Measurements from ENCODE around the gene PHRF1. TPM values are rescaled to one million over a fixed set of nuclear protein-coding genes. Genes with fewer than 3 reads are reported as not detected.

The PHRF1 gene
- total RNA-seq, 1 donor, result 27.5 TPM

- DNase-seq (ENCODE audit: insufficient read length, low spot score, missing footprints), result no peak
- H2AFZ ChIP-seq (ENCODE audit: low read length), result no peak overlapping the region
- no peaks in the 10 kb centered on the region for H3K9me3 ChIP-seq (ENCODE audit: low read depth, low read length)
- H4K20me1 ChIP-seq (ENCODE audit: insufficient read depth, low read length), result peaks cover 7% of the 10 kb centered on the region
- H3K4me3 ChIP-seq (ENCODE audit: insufficient read depth, low read length), result no peak overlapping the region
- no peak overlapping the region for H3K27ac ChIP-seq (ENCODE audit: low read depth, low read length)
- peaks cover 6% of the 10 kb centered on the region for H3K4me1 ChIP-seq (ENCODE audit: insufficient read depth, low read length)
- H3K79me2 ChIP-seq (ENCODE audit: insufficient read depth, low read length), result no peaks in the 10 kb centered on the region
- H3K4me2 ChIP-seq (ENCODE audit: insufficient read depth, low read length), result no peak overlapping the region
- H3K27me3 ChIP-seq (ENCODE audit: insufficient read depth, low read length), result peaks cover 14% of the 10 kb centered on the region
- no peak for TF ChIP-seq CTCF (IDR thresholded peaks at IDR 0.05; ENCODE audit: extremely low read depth, low read depth, low read length)
- no peaks in the 10 kb centered on the region for H3K36me3 ChIP-seq (ENCODE audit: insufficient read depth, low read length)
These were observed 10.3 kb upstream of the PHRF1 start for GRCh38 chr11:565921-566509.

GRCh38 chr11:567011-567628 lies 9.2 kb upstream of the PHRF1 start:
- TF ChIP-seq CTCF (IDR thresholded peaks at IDR 0.05; ENCODE audit: extremely low read depth, low read depth, low read length), result no peak
- H3K4me3 ChIP-seq (ENCODE audit: insufficient read depth, low read length), result no peak overlapping the region
- DNase-seq (ENCODE audit: insufficient read length, low spot score, missing footprints), result peak; percentile 87

GRCh38 chr11:567629-568292 lies 8.5 kb upstream of the PHRF1 start:
- no peak for TF ChIP-seq CTCF (IDR thresholded peaks at IDR 0.05; ENCODE audit: extremely low read depth, low read depth, low read length)
- Histone ChIP-seq H3K27ac (ENCODE audit: low read depth, low read length) (no peak overlapping the region), H3K4me3 (ENCODE audit: insufficient read depth, low read length) (peak overlapping the region; percentile 59), H3K4me1 (ENCODE audit: insufficient read depth, low read length) (peaks cover 2% of the 10 kb centered on the region), H2AFZ (ENCODE audit: low read length) (no peak overlapping the region), H3K4me2 (ENCODE audit: insufficient read depth, low read length) (peak overlapping the region; percentile 67), H3K27me3 (ENCODE audit: insufficient read depth, low read length) (peaks cover 14% of the 10 kb centered on the region), H4K20me1 (ENCODE audit: insufficient read depth, low read length) (peaks cover 2% of the 10 kb centered on the region), H3K36me3 (ENCODE audit: insufficient read depth, low read length) (no peaks in the 10 kb centered on the region), H3K79me2 (ENCODE audit: insufficient read depth, low read length) (no peaks in the 10 kb centered on the region), H3K9me3 (ENCODE audit: low read depth, low read length) (no peaks in the 10 kb centered on the region)
- DNase-seq (ENCODE audit: insufficient read length, low spot score, missing footprints), result no peak

More at GRCh38 chr11:567011-567628, 9.2 kb upstream of the PHRF1 start:
- Histone ChIP-seq H3K4me1 (ENCODE audit: insufficient read depth, low read length) (peaks cover 2% of the 10 kb centered on the region), H4K20me1 (ENCODE audit: insufficient read depth, low read length) (peaks cover 2% of the 10 kb centered on the region), H3K36me3 (ENCODE audit: insufficient read depth, low read length) (no peaks in the 10 kb centered on the region), H3K4me2 (ENCODE audit: insufficient read depth, low read length) (no peak overlapping the region), H3K9me3 (ENCODE audit: low read depth, low read length) (no peaks in the 10 kb centered on the region), H3K27ac (ENCODE audit: low read depth, low read length) (no peak overlapping the region), H3K27me3 (ENCODE audit: insufficient read depth, low read length) (peaks cover 14% of the 10 kb centered on the region), H2AFZ (ENCODE audit: low read length) (no peak overlapping the region), H3K79me2 (ENCODE audit: insufficient read depth, low read length) (no peaks in the 10 kb centered on the region)
